HFF-Myc (cell line): ENCODE data around the gene WDR53.
A peak's percentile ranks its signal among the peaks of the same experiment; 100 is the strongest.
"Not testable (repeated sequence)": the region's sequence is repeated elsewhere in the genome, so short reads cannot be mapped to it uniquely, and the experiment has no call there.

Experiments used
- DNase-seq: peaks from one replicate; pipeline ENCODE4 v3.0.0-alpha.2; 2011; ENCODE audit warnings: low read depth; ENCODE audit errors: extremely low read depth
- H3K4me3 ChIP-seq: replicated peaks from 2 replicates; pipeline ENCODE4 v1.5.1; 2011; ENCODE audit warnings: low read depth, mild to moderate bottlenecking, control low read depth, low read length
- TF ChIP-seq, protein P1 (sequence below): IDR thresholded peaks from 2 replicates; pipeline ENCODE4 v1.5.1; 2012; ENCODE audit warnings: mild to moderate bottlenecking, low read depth, low read length, control low read depth; ENCODE audit errors: missing control alignments

The WDR53 gene

GRCh38 chr3:196590279-196590678 lies 21.9 kb upstream of the WDR53 start:
- no peak overlapping the region for H3K4me3 ChIP-seq
- TF ChIP-seq, protein P1, sequence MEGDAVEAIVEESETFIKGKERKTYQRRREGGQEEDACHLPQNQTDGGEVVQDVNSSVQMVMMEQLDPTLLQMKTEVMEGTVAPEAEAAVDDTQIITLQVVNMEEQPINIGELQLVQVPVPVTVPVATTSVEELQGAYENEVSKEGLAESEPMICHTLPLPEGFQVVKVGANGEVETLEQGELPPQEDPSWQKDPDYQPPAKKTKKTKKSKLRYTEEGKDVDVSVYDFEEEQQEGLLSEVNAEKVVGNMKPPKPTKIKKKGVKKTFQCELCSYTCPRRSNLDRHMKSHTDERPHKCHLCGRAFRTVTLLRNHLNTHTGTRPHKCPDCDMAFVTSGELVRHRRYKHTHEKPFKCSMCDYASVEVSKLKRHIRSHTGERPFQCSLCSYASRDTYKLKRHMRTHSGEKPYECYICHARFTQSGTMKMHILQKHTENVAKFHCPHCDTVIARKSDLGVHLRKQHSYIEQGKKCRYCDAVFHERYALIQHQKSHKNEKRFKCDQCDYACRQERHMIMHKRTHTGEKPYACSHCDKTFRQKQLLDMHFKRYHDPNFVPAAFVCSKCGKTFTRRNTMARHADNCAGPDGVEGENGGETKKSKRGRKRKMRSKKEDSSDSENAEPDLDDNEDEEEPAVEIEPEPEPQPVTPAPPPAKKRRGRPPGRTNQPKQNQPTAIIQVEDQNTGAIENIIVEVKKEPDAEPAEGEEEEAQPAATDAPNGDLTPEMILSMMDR = no peak
- no peak for DNase-seq

- DNase-seq = no peak
- TF ChIP-seq, protein P1 = no peak
- H3K4me3 ChIP-seq = no peak overlapping the region
These were observed 16.8 kb upstream of the WDR53 start for GRCh38 chr3:196585044-196585757.

DNA sequence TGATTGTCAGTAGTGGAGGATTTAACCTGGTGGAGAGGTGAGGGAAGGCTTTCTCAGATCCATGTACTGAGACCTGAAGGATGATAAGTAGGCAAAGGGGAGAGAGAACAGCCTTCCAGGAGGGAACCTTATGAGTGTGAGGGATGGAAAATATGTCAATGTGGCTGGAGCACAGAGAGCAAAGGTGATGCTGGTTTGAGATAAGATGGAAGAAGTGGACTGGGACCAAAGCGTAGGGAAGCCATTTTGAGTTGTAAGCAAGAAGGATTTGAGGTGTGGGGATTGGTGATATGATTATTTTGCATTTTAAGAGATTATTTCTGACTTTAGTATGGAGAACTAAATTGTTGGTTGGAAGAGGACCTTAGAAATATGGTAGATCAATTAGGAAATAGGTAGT lies 4.0 kb upstream of the WDR53 start:
- TF ChIP-seq, protein P1 = no peak
- no peak for DNase-seq
- no peak overlapping the region for H3K4me3 ChIP-seq

DNA sequence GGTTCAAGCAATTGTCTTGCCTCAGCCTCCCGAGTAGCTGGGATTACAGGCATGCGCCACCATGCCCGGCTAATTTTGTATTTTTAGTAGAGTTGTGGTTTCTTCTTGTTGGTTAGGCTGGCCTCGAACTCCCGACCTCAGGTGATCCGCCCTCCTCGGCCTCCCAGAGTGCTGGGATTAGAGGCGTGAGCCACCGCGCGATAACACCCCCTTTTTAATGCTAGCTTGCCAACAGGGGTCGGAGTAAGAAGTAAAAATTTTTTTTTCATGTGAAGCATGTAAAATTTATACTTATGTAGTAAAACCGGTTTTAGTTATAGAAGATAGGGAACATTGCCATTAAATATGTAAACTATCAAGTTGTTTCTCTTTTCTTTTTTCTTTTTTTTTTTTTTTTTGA lies 2.0 kb upstream of the WDR53 start:
- DNase-seq = not testable (repeated sequence)
- H3K4me3 ChIP-seq = peak overlapping the region; percentile 100

GRCh38 chr3:196569003-196569516 lies 706 bp upstream of the WDR53 start:
- H3K4me3 ChIP-seq = peak overlapping the region; percentile 100
- DNase-seq = no peak
- TF ChIP-seq, protein P1 = no peak

- TF ChIP-seq, protein P1 = no peak
- no peak for DNase-seq
- H3K4me3 ChIP-seq = no peak overlapping the region
These were observed 4.6 kb downstream of the WDR53 start for GRCh38 chr3:196563721-196564225.

- TF ChIP-seq, protein P1 = no peak
- no peak overlapping the region for H3K4me3 ChIP-seq
- DNase-seq = no peak
These were observed 8.5 kb downstream of the WDR53 start for GRCh38 chr3:196559826-196560225.
